ENCODE results near the gene FUT1. TPM values are rescaled to one million over a fixed set of nuclear protein-coding genes. Genes with fewer than 3 reads are reported as not detected.
A peak's percentile ranks its signal among the peaks of the same experiment; 100 is the strongest.

The FUT1 gene
- total RNA-seq (1 to 10 TPM; 1.3 to 6.8 TPM), polyA plus RNA-seq (under 1 TPM; 0.48 to 0.72 TPM)

DNA sequence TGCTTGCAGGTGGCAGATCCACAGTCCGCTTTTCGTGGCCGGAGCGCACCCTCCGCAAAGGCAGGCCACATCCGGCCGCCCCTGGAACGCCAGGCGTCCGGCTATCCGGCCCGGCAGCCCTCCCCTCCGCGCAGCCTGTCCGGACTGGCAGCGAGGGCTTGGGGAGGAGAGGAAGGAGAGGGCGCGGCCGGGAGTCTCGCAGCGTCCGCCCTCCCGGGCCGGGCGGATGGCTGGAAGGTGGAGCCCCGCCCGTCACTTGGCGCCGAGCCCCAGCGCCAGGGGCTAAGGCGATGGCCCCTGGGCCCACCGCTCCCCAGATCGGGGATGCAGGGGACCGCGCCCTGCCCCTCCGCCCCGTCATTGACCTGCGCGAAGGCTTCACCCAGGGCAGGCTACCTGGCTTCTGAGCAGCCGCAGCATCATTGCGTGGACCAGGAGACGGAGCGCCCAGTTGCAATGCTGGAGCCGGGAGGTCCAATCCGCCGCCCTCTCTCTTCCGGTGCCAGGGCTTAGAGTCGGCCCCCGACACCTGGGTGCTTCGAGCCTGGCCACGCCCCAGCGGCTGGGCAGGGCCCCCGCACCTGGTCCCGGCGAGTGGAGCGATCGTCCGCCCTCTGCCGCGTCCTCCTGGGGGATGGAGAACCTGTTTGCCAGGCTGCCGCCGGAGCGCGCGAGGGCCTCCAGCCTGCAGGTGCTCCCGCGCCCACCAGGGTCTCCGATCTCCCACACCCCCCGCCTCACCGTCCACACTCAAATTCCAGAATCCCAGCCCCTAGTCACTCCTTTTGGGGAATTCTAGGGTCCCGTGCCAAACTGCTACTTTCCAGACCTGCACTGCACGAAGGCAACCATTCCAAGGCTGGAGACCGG is at the start of gene FUT1:
Gene FUT1 (minus strand): TSS at position 146 of the 870 bp plus-strand sequence. CDS start 1,360 bp downstream, outside the sequence.
- Histone ChIP-seq H3K4me1 (ENCODE audit: control insufficient read depth in 4 of 4, insufficient read depth in 4 of 4, low read length in 3 of 4) (peaks cover 7 to 27% (median 16%) of the 10 kb centered on the region in 4 donors), H3K4me3 (ENCODE audit: low read depth in 1 of 3, low read length in 3 of 3) (peak within 1 kb of the TSS in 2 of 3 donors; percentile 5 to 26), H3K9ac (ENCODE audit: low read depth in 1 of 2, low read length in 2 of 2) (peak within 1 kb of the TSS; percentile 34 to 41), H3K9me3 (ENCODE audit: control insufficient read depth in 4 of 4, low read length in 3 of 4) (no peaks in the 10 kb centered on the region), H3K27me3 (ENCODE audit: control insufficient read depth in 4 of 4, insufficient read depth in 4 of 4, low read length in 3 of 4) (no peaks in the 10 kb centered on the region), H3K27ac (ENCODE audit: low read depth in 1 of 2, low read length in 2 of 2) (peak within 1 kb of the TSS; percentile 4 to 38), H3K36me3 (ENCODE audit: control insufficient read depth in 4 of 4, insufficient read depth in 3 of 4, low read depth in 1 of 4, low read length in 3 of 4) (no peaks in the 10 kb centered on the region)
- TF ChIP-seq RAD21 (IDR thresholded peaks at IDR 0.05) (peak in 1 of 2 donors; percentile 24), FOXA1 (IDR thresholded peaks at IDR 0.05) (no peak)
- 6% methylated on average over 73 of the region's 73 CpGs for WGBS
- DNase-seq (ENCODE audit: low spot score): peak; percentile 72

DNA sequence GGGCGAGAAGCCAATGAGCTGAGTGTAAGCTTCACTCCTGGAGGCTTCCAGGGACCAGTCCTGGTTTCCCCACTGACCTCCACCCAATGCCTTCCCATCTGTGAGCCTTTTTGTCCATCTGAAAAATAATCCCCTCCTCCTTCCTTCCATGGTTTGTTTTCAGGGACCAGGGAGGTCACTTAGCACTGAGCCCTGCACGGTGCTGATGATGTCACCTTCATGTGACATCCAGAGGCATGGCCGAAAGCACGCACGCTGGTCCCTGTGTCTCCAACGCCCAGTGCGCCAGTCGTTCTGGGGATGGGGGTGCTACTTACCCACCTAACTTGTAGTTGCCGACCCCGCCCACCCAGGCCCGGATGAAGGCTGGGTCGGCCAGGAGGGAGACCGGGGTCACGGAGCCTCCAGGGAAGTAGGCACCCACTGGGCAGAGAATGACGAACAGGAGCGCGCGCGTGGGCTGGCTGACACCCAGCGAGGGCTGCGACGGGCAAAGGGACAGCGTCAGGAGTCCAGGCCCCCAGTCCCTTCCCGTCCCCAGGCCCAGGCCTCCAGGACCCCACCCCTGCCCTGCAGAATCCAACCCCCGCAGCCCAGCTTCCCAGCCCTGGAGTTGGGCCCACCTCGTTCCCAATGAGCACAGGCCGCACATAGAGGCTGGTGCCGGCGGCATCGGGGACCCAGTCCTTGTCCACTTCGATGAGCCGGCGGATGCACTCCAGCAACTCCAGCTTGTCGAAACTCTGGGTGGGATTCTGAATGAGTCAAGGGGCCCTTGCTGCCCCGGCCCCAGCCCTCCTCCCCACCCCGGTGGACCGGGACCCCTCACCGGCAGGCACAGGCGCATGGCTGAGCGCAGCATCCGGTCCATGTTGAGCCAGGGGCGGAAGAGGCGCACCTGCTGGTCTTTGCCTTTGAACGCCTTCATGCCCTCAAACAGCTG is 47.2 kb upstream of the FUT1 start:
- no peaks in the 10 kb centered on the region for H3K27me3 ChIP-seq (ENCODE audit: control insufficient read depth in 4 of 4, insufficient read depth in 4 of 4, low read length in 3 of 4)
- peaks cover 0 to 8% (median 0%) of the 10 kb centered on the region in 4 donors for H3K36me3 ChIP-seq (ENCODE audit: control insufficient read depth in 4 of 4, insufficient read depth in 3 of 4, low read depth in 1 of 4, low read length in 3 of 4)
- H3K9me3 ChIP-seq (ENCODE audit: control insufficient read depth in 4 of 4, low read length in 3 of 4): no peaks in the 10 kb centered on the region
- TF ChIP-seq TAF1 (conservative IDR thresholded peaks at IDR 0.05) (no peak), HNF4A (conservative IDR thresholded peaks at IDR 0.05) (no peak), NR2F2 (IDR thresholded peaks at IDR 0.05) (no peak), HNF4G (IDR thresholded peaks at IDR 0.05) (no peak), FOXA1 (IDR thresholded peaks at IDR 0.05) (no peak), JUND (IDR thresholded peaks at IDR 0.05) (no peak), FOXA2 (IDR thresholded peaks at IDR 0.05) (no peak), ZBTB33 (IDR thresholded peaks at IDR 0.05) (no peak), YY1 (IDR thresholded peaks at IDR 0.05) (no peak), EGR1 (IDR thresholded peaks at IDR 0.05; ENCODE audit: low read depth in 2 of 2) (no peak), SP1 (IDR thresholded peaks at IDR 0.05) (no peak), REST (IDR thresholded peaks at IDR 0.05) (no peak), RXRA (IDR thresholded peaks at IDR 0.05) (no peak)
- TF ChIP-seq, protein P1, sequence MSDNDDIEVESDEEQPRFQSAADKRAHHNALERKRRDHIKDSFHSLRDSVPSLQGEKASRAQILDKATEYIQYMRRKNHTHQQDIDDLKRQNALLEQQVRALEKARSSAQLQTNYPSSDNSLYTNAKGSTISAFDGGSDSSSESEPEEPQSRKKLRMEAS (IDR thresholded peaks at IDR 0.05): no peak
- TF ChIP-seq, protein P2, sequence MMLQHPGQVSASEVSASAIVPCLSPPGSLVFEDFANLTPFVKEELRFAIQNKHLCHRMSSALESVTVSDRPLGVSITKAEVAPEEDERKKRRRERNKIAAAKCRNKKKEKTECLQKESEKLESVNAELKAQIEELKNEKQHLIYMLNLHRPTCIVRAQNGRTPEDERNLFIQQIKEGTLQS (IDR thresholded peaks at IDR 0.05): no peak
- TF ChIP-seq, protein P3, sequence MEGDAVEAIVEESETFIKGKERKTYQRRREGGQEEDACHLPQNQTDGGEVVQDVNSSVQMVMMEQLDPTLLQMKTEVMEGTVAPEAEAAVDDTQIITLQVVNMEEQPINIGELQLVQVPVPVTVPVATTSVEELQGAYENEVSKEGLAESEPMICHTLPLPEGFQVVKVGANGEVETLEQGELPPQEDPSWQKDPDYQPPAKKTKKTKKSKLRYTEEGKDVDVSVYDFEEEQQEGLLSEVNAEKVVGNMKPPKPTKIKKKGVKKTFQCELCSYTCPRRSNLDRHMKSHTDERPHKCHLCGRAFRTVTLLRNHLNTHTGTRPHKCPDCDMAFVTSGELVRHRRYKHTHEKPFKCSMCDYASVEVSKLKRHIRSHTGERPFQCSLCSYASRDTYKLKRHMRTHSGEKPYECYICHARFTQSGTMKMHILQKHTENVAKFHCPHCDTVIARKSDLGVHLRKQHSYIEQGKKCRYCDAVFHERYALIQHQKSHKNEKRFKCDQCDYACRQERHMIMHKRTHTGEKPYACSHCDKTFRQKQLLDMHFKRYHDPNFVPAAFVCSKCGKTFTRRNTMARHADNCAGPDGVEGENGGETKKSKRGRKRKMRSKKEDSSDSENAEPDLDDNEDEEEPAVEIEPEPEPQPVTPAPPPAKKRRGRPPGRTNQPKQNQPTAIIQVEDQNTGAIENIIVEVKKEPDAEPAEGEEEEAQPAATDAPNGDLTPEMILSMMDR (IDR thresholded peaks at IDR 0.05; ENCODE audit: low read depth, low read length, missing input control): no peak
- peaks cover 2 to 14% (median 10%) of the 10 kb centered on the region in 4 donors for H3K4me1 ChIP-seq (ENCODE audit: control insufficient read depth in 4 of 4, insufficient read depth in 4 of 4, low read length in 3 of 4)
- no peak overlapping the region for H3K4me3 ChIP-seq (ENCODE audit: low read depth in 1 of 3, low read length in 3 of 3)
- DNase-seq (ENCODE audit: low spot score): no peak
- WGBS: 96% methylated on average over 44 of the region's 44 CpGs
- H3K9ac ChIP-seq (ENCODE audit: low read depth in 1 of 2, low read length in 2 of 2): no peak overlapping the region
- H3K27ac ChIP-seq (ENCODE audit: low read depth in 1 of 2, low read length in 2 of 2): no peak overlapping the region

Data from liver (tissue), 9 donors.